ENCODE data around the gene ARHGEF11. TPM values are rescaled to one million over a fixed set of nuclear protein-coding genes. Genes with fewer than 3 reads are reported as not detected.

ARHGEF11 gene
- polyA plus RNA-seq, 4 donors: 29.8 to 33.9 (median 32.6) TPM

Other genes starting within 250 kb of the ARHGEF11 start
- gene SH2D2A, start 228.9 kb downstream of the ARHGEF11 start, polyA plus RNA-seq (ENCODE audit: insufficient read length in 4 of 4): under 1 TPM; 0.71 to 0.79 (median 0.76) TPM
- gene INSRR, start 186.6 kb downstream of the ARHGEF11 start, polyA plus RNA-seq (ENCODE audit: insufficient read length in 4 of 4): 1 to 10 TPM; 1.5 to 2.8 (median 1.8) TPM
- 1 to 10 TPM in 3 of 4 donors, under 1 TPM in 1; 0.98 to 2.1 (median 1.3) TPM for gene NTRK1, start 184.9 kb downstream of the ARHGEF11 start, polyA plus RNA-seq (ENCODE audit: insufficient read length in 4 of 4)
- 10 to 100 TPM; 21.4 to 22.6 (median 21.9) TPM for gene PEAR1, start 152.0 kb downstream of the ARHGEF11 start, polyA plus RNA-seq (ENCODE audit: insufficient read length in 4 of 4)
- under 1 TPM; 0.22 to 0.66 (median 0.33) TPM for gene LRRC71, start 125.1 kb downstream of the ARHGEF11 start, polyA plus RNA-seq (ENCODE audit: insufficient read length in 4 of 4)
- gene ETV3L, start 54.1 kb upstream of the ARHGEF11 start, polyA plus RNA-seq (ENCODE audit: insufficient read length in 4 of 4): under 1 TPM in 2 of 4 donors, not detected in 2; 0.03 to 0.08 TPM
- 10 to 100 TPM; 23.7 to 29.1 (median 28.8) TPM for gene ETV3, start 92.7 kb upstream of the ARHGEF11 start, polyA plus RNA-seq (ENCODE audit: insufficient read length in 4 of 4)